Measurements from ENCODE around the gene TAGLN3. TPM values are rescaled to one million over a fixed set of nuclear protein-coding genes. Genes with fewer than 3 reads are reported as not detected.
"Not testable (repeated sequence)": the region's sequence is repeated elsewhere in the genome, so short reads cannot be mapped to it uniquely, and the experiment has no call there.

Gene TAGLN3
- total and polyA plus RNA-seq, 11 donors: 0.25 to 1.7 (median 0.77) TPM; not detected in 4

DNA sequence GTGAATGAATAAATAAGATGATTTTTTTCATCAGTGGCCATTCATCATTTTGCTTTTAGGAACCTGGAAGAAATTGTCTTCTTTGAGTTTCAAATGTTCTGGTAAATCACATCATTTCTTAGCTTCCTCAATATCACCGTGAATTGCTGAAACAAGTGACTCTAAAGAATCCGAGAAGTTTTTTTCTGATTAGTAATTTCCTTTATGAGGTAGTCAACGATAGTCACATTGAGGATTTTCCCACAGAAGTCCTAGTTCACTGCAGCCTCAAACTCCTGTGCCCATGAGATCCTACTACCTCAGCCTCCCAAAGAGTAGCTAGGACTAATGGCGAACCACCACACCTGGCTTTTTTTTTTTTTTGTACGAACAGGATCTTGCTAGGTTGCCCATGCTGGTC lies 32.2 kb downstream of the TAGLN3 start:
- no peak for DNase-seq
- no peak for ATAC-seq
- Histone ChIP-seq H3K27me3 (no peaks in the 10 kb centered on the region), H3K9me3 (no peaks in the 10 kb centered on the region), H3K4me3 (no peak overlapping the region), H3K36me3 (no peaks in the 10 kb centered on the region), H3K27ac (no peak overlapping the region), H3K4me1 (peaks cover 0 to 16% (median 0%) of the 10 kb centered on the region in 12 donors)
- TF ChIP-seq POLR2A (IDR thresholded peaks at IDR 0.05) (no peak), CTCF (IDR thresholded peaks at IDR 0.05) (no peak)
- 85 to 91% (median 89%) methylated on average over 5 of the region's 5 CpGs for WGBS, 4 donors
- intact Hi-C loops (cut with DNase I): no loop called here

DNA sequence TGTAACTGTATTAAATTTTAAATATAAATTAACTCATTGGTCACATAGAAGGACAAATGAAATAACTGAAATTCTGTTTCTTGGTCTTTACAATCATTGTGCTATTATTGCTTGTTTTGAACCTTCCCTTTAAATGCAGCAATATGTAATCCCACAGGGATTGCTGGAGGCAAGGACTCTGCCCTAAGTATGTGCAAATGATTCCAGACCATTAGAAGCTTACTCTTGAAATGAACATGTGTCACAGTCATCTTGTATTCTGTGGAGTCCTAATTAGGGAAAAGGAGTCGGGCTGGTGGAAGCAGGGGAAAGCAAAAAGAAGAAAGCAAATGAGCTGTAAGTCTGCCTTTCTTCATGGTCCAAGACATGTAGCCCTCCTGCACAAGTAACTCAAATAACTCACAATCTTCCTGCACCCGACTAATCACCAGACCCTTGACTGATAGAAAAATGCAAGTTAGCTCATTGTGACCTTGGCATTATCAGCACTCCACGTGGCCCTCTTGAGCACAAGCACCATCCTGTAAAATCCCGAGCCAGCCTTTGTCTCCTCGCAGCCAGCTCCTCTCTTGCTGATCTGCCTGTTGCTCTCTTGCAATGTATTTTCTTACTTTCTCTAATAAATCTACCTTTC lies 33.5 kb downstream of the TAGLN3 start:
- TF ChIP-seq CTCF (IDR thresholded peaks at IDR 0.05) (no peak), POLR2A (IDR thresholded peaks at IDR 0.05) (no peak)
- ATAC-seq (peak; percentile 64 to 78 (median 69)), DNase-seq (peak in 3 of 5 donors; percentile 27 to 48 (median 34))
- Histone ChIP-seq H3K36me3 (no peaks in the 10 kb centered on the region), H3K4me3 (no peak overlapping the region), H3K4me1 (peaks cover 0 to 16% (median 0%) of the 10 kb centered on the region in 12 donors), H3K27ac (no peak overlapping the region), H3K9me3 (peaks cover 0 to 3% (median 0%) of the 10 kb centered on the region in 12 donors), H3K27me3 (no peaks in the 10 kb centered on the region)
- intact Hi-C loops (cut with DNase I): no loop called here
- 32 to 44% (median 37%) methylated on average over 5 of the region's 5 CpGs for WGBS, 4 donors

DNA sequence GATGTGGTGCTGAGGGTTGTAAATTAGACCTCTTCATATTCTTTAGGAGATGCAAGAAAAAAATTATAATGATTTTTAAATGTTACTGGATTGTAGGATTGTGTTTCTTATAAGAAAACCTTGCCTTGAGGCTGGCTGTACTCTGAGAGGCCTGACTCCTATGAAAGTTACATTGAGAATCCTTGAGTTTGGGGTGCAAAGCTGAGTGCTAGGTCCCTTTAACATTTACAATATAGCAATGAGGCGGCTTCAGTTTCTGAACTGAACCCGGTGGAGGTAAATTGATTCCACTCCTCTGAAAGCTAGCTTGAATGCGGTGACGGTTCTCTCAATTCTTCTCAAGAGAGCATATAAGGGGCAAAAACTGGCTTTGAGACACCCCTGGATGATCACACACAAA lies 35.7 kb downstream of the TAGLN3 start, which contains the start of gene TMPRSS7:
TMPRSS7 (plus strand) TSS at position 301 of the 400 bp plus-strand sequence. CDS start 110 bp downstream, outside the sequence.
- intact Hi-C loops (cut with DNase I): no loop called here
- TF ChIP-seq POLR2A (IDR thresholded peaks at IDR 0.05) (no peak), CTCF (IDR thresholded peaks at IDR 0.05) (no peak)
- peaks cover 0 to 10% (median 0%) of the 10 kb centered on the region in 12 donors for H3K4me1 ChIP-seq
- no peak within 1 kb of the TSS for H3K27ac ChIP-seq
- peaks cover 0 to 6% (median 0%) of the 10 kb centered on the region in 12 donors for H3K9me3 ChIP-seq
- DNase-seq (no peak), ATAC-seq (no peak)
- 87 to 95% (median 94%) methylated on average over 4 of the region's 4 CpGs for WGBS, 4 donors
- no peak within 1 kb of the TSS for H3K4me3 ChIP-seq
- H3K36me3 ChIP-seq: no peaks in the 10 kb centered on the region
- no peaks in the 10 kb centered on the region for H3K27me3 ChIP-seq

DNA sequence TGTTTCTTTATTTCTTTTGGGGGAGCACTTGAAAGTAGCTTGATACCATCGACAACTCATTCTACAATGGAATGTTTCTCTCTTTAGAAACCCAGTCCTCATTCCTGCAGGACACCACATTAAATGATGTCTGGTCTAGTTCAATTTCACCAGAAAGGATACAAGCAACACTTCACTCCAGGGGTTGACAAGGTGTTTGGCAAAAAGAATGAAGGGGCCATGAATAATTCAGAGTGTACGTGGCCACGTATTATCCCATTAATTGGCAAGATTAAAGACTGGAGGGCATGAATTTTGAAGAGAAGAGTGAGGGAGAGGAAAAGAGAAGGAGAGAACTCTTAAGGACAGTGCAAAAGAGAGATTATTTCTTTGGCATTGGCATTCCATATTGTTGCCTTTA lies 36.5 kb downstream of the TAGLN3 start:
- intact Hi-C loops (cut with DNase I): no loop called here
- no peaks in the 10 kb centered on the region for H3K36me3 ChIP-seq
- no peaks in the 10 kb centered on the region for H3K27me3 ChIP-seq

GRCh38 chr3:112037194-112037593 lies 38.5 kb downstream of the TAGLN3 start:
- H3K4me3 ChIP-seq; H3K9me3 ChIP-seq; H3K36me3 ChIP-seq; H3K4me1 ChIP-seq; H3K27me3 ChIP-seq; H3K27ac ChIP-seq; intact Hi-C loops (cut with DNase I); ATAC-seq; DNase-seq: not testable (repeated sequence)
- WGBS, 4 donors: 59 to 76% (median 68%) methylated on average over 4 of the region's 4 CpGs

More for the DNA sequence above, 36.5 kb downstream of the TAGLN3 start:
- no peak overlapping the region for H3K4me3 ChIP-seq
- peaks cover 0 to 6% (median 0%) of the 10 kb centered on the region in 12 donors for H3K9me3 ChIP-seq
- ATAC-seq (no peak), DNase-seq (no peak)
- no peak for TF ChIP-seq POLR2A (IDR thresholded peaks at IDR 0.05)
- TF ChIP-seq CTCF (IDR thresholded peaks at IDR 0.05): no peak
- H3K27ac ChIP-seq: no peak overlapping the region
- 53 to 74% (median 66%) methylated on average over 3 of the region's 3 CpGs for WGBS, 4 donors
- H3K4me1 ChIP-seq: peaks cover 0 to 10% (median 0%) of the 10 kb centered on the region in 12 donors
